ENCODE measurements around the gene ZNF182. TPM values are rescaled to one million over a fixed set of nuclear protein-coding genes. Genes with fewer than 3 reads are reported as not detected.

Gene ZNF182
- total RNA-seq, 1 donor from 2014 or later = 7.3 TPM

GRCh38 chrX:47927212-47927611 is 76.6 kb downstream of the ZNF182 start:
- DNase-seq (ENCODE audit: low spot score in 2 of 2) (no peak), FAIRE-seq (no peak)

Other genes starting within 250 kb of the ZNF182 start
- 13.9 TPM for gene ZNF81, start 167.1 kb downstream of the ZNF182 start, total RNA-seq
- not detected for gene SPACA5, start 3.0 kb upstream of the ZNF182 start, total RNA-seq
- gene ZNF630, start 67.7 kb upstream of the ZNF182 start, total RNA-seq = 8.6 TPM
- gene SPACA5B, start 126.6 kb upstream of the ZNF182 start, total RNA-seq = not detected
- not detected for gene SSX5, start 192.8 kb upstream of the ZNF182 start, total RNA-seq

All from frontal cortex (tissue), 4 donors.